HG03108 (cell line): ENCODE results near the gene SP110.

ENCODE experiments used
- ATAC-seq: cut with Tn5 transposase; IDR thresholded peaks from one replicate; pipeline ENCODE4 v1.9.1; 2021; ENCODE audit warnings: moderate library complexity; ENCODE audit not compliant: unreplicated experiment

SP110 gene

DNA sequence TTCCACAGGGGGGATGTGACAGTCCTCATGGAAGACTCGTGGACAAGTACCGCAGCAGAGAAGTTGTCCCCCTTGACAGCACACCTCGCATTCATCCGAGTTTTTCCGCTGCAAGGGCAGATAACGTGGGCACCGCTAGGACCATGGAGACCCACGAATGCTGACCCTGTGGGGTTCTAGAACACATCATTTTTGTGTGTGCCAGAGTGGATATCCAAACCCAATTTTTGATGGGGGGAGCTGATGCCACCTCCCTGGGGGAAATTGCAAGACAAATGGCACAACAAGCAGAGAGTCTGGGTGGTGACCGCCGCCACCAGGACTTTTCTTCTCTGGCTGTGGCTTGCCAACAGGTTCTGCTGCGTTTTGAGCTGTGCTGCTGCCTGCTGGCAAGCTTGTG lies 46.9 kb downstream of the SP110 start:
- no peak for ATAC-seq

DNA sequence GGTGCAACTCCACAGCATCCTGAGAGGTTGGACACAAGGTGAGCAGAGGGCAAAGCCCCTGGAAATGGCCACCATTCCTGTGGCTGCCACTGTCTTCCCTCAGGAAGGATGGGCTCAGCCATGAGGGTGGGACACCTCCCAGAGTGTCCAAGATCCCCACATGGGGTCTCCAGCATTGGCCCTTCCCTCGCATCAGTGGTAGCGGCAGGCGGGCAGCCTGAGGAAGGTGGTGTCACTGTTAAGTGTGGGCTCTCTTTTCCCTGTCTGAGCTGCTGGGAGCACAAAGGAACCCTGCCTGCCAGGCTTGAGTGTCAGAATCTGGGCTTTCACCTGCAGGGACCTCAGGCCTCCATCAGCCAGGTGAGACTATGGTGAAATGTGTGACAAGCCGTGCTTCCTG lies 47.6 kb downstream of the SP110 start:
- no peak for ATAC-seq

GRCh38 chr2:230170532-230170931 lies 49.3 kb downstream of the SP110 start:
- ATAC-seq, result no peak

- no peak for ATAC-seq
Observed at GRCh38 chr2:230166557-230167170, 53.1 kb downstream of the SP110 start.

GRCh38 chr2:230164139-230164538 lies 55.6 kb downstream of the SP110 start:
- no peak for ATAC-seq

DNA sequence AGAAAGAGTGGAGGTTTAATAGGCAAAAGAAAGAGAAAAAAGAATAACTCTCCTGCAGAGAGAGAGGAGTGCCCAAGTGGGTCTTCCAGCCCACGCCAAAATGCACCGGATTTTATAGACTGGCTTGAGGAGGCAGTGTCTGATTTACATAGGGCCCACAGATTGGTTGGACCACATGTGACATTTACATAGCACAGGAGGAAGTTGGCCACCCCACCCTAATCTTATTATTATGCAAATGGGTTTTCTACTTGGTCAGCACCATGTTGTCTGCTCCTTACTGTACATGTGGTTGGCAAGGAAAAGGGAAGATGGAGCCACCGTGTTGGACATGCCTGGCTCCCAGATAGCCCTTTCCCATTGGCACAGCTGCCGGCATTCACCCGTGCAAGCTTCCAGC lies 56.8 kb downstream of the SP110 start:
- ATAC-seq, result no peak

DNA sequence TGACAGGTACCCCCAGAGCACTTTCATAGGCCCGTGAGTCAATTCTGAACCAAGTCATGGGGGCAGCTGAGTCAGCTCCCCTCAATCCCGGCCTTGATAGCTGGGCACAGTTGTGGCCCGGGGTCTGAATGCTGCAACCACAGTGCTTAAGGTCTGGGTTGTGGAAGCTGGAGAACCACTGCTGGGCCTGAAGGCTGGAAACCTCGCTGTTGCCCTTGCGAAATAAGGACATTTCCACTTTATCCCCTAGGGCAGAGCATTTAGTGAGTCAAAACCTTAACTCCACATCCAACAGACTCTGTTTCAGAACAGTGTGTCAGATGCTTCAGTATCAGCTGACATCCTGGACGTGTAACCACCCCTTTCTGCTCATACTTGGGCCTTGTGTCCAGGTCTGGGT lies 58.6 kb downstream of the SP110 start:
- no peak for ATAC-seq

DNA sequence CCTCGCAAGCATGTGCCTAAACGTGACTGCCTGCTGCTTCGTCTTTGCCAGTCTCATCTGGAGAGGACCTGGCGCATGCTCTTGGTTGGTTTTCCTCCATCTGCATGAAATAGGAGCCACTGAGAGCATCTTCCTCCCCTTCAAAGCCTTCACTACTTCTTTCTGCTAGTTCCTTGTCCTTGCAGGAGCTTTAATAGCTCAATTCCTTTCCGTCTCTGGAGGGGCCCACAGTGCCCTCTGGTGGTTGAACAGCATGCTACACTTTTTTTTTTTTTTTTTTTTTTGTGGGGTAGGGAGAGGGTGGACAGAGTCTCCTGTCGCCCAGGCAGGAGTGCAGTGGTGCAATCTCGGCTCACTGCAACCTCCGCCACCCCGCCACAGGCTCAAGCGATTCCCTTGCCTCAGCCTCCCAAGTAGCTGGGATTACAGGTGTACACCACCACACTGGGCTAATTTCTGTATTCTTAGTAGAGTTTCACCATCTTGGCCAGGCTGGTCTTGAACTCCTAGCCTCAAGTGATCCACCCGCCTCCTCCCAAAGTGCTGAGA lies 59.6 kb downstream of the SP110 start:
- no peak for ATAC-seq

DNA sequence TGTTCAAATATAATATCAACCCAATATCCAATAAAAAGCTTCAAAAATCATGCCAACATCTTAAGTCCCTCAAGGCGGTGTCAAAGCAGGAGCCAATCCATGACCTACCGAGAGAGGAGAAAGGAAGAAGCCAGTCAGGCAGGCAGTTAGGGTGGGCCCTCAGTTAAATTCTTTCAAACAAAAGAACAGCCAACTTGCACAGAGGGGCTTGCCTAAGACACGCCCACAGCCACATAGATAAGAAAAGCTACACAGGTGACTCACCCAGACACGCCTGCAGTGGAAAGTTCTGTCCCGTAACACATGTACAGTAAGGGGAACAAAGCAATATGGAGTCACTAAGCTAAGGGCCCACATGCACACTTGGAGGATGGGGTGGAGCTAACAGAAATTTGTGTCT lies 61.3 kb downstream of the SP110 start:
- no peak for ATAC-seq

- no peak for ATAC-seq
Observed at GRCh38 chr2:230156782-230157699, 62.7 kb downstream of the SP110 start.

GRCh38 chr2:230155359-230155758 lies 64.4 kb downstream of the SP110 start:
- ATAC-seq, result no peak

DNA sequence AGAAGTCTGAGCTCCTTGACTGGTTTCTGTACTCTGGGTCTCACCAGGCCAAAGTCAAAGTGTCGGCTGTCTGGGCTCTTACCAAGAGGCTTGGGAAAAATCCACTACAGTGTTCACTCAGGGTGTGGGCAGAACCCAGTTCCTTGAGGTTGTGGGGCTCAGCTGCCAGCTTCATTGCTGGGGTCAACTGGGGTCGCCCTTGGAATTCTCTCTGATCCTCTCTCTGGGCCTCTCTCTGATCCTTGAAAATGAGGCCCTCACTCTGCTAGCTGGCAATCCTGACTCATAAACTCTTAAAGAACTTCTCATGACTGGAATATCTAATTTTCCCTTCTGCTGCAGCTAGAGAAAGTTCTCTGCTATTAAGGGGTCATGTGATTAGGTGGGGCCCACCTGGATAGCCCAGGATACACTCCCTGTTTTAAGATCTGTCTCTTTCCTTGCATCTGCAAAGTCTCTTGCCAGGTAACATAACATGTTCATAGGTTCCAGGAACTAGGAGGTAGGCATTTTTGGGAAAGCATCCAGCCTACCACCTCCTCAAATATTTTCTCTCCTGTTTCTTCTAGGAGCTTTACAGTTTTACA lies 66.3 kb downstream of the SP110 start:
- no peak for ATAC-seq

DNA sequence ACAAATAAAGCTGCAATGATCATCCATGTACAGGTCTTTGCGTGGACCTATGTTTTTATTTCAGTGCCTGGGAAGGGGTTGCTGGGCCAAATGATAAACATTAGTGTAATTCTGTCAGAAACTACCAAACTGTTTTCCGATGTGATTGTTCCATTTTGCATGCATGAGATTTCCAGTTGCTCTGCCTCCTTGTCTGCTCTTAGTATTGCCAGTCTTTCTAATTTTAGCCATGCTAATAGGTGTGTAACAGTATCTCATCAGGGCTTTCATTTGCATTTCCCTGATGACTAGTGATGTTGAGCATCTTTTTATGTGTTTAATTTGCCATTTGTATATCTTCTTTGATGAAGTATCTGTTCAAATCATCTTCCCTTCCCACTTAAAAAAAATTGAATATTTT lies 67.5 kb downstream of the SP110 start:
- ATAC-seq, result no peak

DNA sequence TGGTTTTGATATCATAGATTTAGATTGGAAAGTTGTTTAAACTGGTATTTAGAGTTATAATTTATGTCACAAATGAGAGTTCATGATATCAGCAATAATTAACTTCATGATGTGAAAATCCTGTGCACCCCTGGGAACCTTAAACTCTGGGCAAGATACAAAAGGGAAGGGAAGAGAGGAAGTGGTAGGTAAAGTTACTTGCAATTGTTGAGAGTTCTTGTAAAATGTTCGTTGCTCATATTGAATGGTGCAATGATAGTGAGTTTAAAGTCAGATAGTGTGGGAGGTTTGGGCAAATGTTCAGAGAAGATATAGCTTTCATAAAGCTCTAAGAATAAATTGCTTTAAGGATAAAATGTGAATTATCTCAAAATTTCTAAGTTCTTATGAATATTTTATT lies 75.4 kb downstream of the SP110 start:
- ATAC-seq, result no peak

GRCh38 chr2:230140667-230141066 lies 79.1 kb downstream of the SP110 start:
- no peak for ATAC-seq

DNA sequence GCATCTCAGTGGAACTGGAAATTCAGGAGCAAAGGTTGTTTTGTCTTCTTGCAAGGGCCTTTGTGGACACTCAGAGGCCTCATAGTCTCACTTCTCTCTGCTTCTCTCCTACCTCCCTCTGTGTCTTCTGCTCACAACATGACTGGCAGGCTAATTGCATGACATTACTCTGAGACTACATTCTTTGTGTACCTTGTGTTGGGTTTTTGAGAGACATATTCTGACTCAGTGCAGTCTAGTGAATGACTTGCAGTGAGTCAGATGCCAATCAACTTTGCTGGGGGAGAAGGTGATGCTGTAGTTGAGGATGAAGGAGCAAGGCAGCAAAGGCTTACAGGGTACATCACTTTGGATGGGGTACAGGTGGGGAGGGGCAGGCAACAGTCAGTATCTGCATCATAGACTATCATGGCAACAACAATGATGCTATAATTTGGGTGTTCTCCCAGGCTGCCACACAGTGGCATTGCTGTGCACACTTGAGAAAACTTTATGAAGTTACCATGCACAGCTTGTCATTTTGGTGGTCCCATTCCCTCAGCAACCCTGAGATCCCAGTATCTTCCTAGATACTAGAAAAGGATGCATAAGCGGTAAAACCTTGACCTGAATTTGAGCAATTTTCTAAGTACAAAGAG lies 81.8 kb downstream of the SP110 start:
- ATAC-seq, result no peak

GRCh38 chr2:230135130-230135525 lies 84.7 kb downstream of the SP110 start:
- ATAC-seq, result no peak

DNA sequence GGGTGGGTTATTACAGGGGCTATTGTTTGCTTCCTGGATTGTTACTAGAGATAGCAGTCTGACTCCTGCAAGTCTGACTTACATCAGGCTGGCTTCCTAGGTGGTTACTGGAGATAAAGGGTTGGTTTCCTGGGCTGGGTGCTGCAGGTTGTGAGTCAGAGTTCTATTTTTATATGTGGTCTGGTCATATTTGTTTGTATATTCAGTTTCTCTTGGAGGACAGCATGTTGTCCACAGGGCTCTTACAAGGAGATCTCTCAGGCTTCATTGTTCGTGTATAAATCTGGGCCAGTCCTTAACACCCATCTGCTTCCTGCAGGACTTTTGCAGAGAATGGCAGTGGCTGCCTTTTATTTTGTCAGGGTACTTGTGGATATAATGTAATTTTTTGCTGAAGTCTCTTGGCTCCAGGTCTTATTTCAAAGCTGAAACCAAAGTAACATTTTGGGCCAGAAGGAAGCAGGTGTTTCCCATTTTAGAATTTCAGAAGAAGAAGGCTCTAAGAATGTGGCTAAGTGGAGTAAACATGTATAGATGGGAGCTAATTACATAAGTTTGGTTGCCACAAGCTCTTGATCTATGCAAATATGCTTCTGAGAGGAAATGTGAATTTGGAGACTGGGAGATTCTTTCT lies 85.2 kb downstream of the SP110 start:
- ATAC-seq, result no peak

DNA sequence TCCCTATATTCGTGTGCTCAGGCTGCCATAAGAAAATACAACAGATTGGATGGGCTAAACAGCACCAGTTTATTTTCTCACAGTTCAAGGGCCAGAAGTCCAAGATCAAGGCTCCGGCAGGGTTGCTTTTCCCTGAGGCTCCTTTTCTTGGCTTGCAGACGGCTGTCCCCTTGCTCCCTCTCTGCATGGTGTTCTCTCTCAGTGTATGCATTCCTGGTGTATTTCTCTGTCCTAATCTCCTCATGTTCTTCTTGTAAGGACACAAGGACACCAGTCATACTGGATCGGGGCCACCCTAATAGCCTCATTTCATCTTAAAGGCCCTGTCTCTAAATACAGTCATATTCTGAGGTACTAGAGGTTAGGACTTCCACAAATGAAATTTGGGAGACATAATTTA lies 88.4 kb downstream of the SP110 start:
- no peak for ATAC-seq

GRCh38 chr2:230130668-230131364 lies 89.0 kb downstream of the SP110 start:
- ATAC-seq, result no peak
